ENCODE data around the gene KLHL18.
"Not testable (repeated sequence)": the region's sequence is repeated elsewhere in the genome, so short reads cannot be mapped to it uniquely, and the experiment has no call there.

The KLHL18 gene

GRCh38 chr3:47282424-47283192 is at the start of gene KLHL18, which contains the start of gene KIF9:
Gene KLHL18, plus strand, starts transcription at chr3:47282944. Its CDS starts 22 bp downstream, at chr3:47282966.
Gene KIF9, minus strand, starts transcription at chr3:47282799. Its CDS starts 5,425 bp downstream, at chr3:47277374.
- FAIRE-seq (peak; percentile 81), DNase-seq (ENCODE audit: insufficient read length, low spot score) (peak; percentile 93)

- FAIRE-seq (no peak), DNase-seq (ENCODE audit: insufficient read length, low spot score) (no peak)
These were observed 44.7 kb upstream of the KLHL18 start for GRCh38 chr3:47238017-47238416.

GRCh38 chr3:47239929-47240328 is 42.8 kb upstream of the KLHL18 start:
- DNase-seq (ENCODE audit: insufficient read length, low spot score) (no peak), FAIRE-seq (no peak)

- FAIRE-seq (no peak), DNase-seq (ENCODE audit: insufficient read length, low spot score) (no peak)
These were observed 39.2 kb upstream of the KLHL18 start for GRCh38 chr3:47243419-47244147.

- FAIRE-seq (no peak), DNase-seq (ENCODE audit: insufficient read length, low spot score) (no peak)
These were observed 38.1 kb upstream of the KLHL18 start for GRCh38 chr3:47244531-47245100.

- DNase-seq (ENCODE audit: insufficient read length, low spot score), result no peak
- FAIRE-seq, result no peak
These were observed 37.5 kb upstream of the KLHL18 start for GRCh38 chr3:47245271-47245670.

GRCh38 chr3:47247131-47248064 is 35.3 kb upstream of the KLHL18 start:
- FAIRE-seq, result no peak

GRCh38 chr3:47250309-47251060 is 32.3 kb upstream of the KLHL18 start:
- no peak for FAIRE-seq
- DNase-seq (ENCODE audit: insufficient read length, low spot score), result peak; percentile 45

More at GRCh38 chr3:47247131-47248064, 35.3 kb upstream of the KLHL18 start:
- no peak for DNase-seq (ENCODE audit: insufficient read length, low spot score)

- not testable (repeated sequence) for FAIRE-seq; DNase-seq (ENCODE audit: insufficient read length, low spot score)
These were observed 31.7 kb upstream of the KLHL18 start for GRCh38 chr3:47251085-47251484.

- DNase-seq (ENCODE audit: insufficient read length, low spot score) (no peak), FAIRE-seq (no peak)
These were observed 31.1 kb upstream of the KLHL18 start for GRCh38 chr3:47251689-47252088.

- DNase-seq (ENCODE audit: insufficient read length, low spot score); FAIRE-seq: not testable (repeated sequence)
These were observed 26.4 kb upstream of the KLHL18 start for GRCh38 chr3:47256331-47256730.

GRCh38 chr3:47259114-47259513 is 23.6 kb upstream of the KLHL18 start:
- no peak for FAIRE-seq

GRCh38 chr3:47260605-47261004 is 22.1 kb upstream of the KLHL18 start:
- DNase-seq (ENCODE audit: insufficient read length, low spot score) (no peak), FAIRE-seq (no peak)

More at GRCh38 chr3:47259114-47259513, 23.6 kb upstream of the KLHL18 start:
- no peak for DNase-seq (ENCODE audit: insufficient read length, low spot score)

GRCh38 chr3:47261301-47261700 is 21.4 kb upstream of the KLHL18 start:
- FAIRE-seq (no peak), DNase-seq (ENCODE audit: insufficient read length, low spot score) (no peak)

GRCh38 chr3:47265008-47265407 is 17.7 kb upstream of the KLHL18 start:
- no peak for DNase-seq (ENCODE audit: insufficient read length, low spot score)
- FAIRE-seq, result no peak

GRCh38 chr3:47265725-47266428 is 16.9 kb upstream of the KLHL18 start:
- FAIRE-seq, result no peak
- DNase-seq (ENCODE audit: insufficient read length, low spot score), result no peak

GRCh38 chr3:47266709-47267489 is 15.8 kb upstream of the KLHL18 start:
- FAIRE-seq (no peak), DNase-seq (ENCODE audit: insufficient read length, low spot score) (peak; percentile 56)

GRCh38 chr3:47267490-47267824 is 15.3 kb upstream of the KLHL18 start:
- no peak for DNase-seq (ENCODE audit: insufficient read length, low spot score)
- no peak for FAIRE-seq

Data from HTR-8/SVneo (cell line).